Heart right ventricle (tissue), 16 donors: ENCODE data around the gene GSKIP. TPM values are rescaled to one million over a fixed set of nuclear protein-coding genes. Genes with fewer than 3 reads are reported as not detected.
A peak's percentile ranks its signal among the peaks of the same experiment; 100 is the strongest.

Experiments
- ATAC-seq, 8 donors: fragments of 200-7000 bp; cut with Tn5 transposase; one replicate each; pipeline ENCODE4 v1.9.1; 2020; ENCODE audit warnings: mild to moderate bottlenecking in 8 of 8, moderate library complexity in 8 of 8, moderate number of reproducible peaks in 1 of 8
- DNase-seq, 2 donors: peaks; one replicate each; pipeline ENCODE4 v3.0.0-alpha.2; 2020
- H3K27ac ChIP-seq, 10 donors: fragments of 200-600 bp; sonication (generic) in 2 of 10; one replicate each; pipeline versions ENCODE4 v1.5.0 to v1.8.0; 2020 to 2022; ENCODE audit warnings: mild to moderate bottlenecking in 3 of 10
- H3K27me3 ChIP-seq, 7 donors: fragments of 200-600 bp; one replicate each; pipeline ENCODE4 v1.8.0; 2021 to 2022; ENCODE audit warnings: mild to moderate bottlenecking in 2 of 7
- H3K36me3 ChIP-seq, 9 donors: fragments of 200-600 bp; sonication (generic) in 1 of 9; one replicate each; pipeline versions ENCODE4 v1.5.0 to v1.8.0; 2020 to 2022; ENCODE audit warnings: mild to moderate bottlenecking in 2 of 9
- H3K4me1 ChIP-seq, 9 donors: fragments of 200-600 bp; sonication (generic) in 1 of 9; one replicate each; pipeline versions ENCODE4 v1.5.0 to v1.8.0; 2020 to 2022; ENCODE audit warnings: mild to moderate bottlenecking in 4 of 9
- H3K4me3 ChIP-seq, 10 donors: fragments of 200-600 bp; sonication (generic) in 2 of 10; one replicate each; pipeline versions ENCODE4 v1.5.0 to v1.8.0; 2020 to 2022; ENCODE audit warnings: mild to moderate bottlenecking in 7 of 10, moderate library complexity in 2 of 10
- H3K9me3 ChIP-seq, 11 donors: fragments of 200-600 bp in 10 of 11; sonication (generic) in 2 of 11; one replicate each; pipeline versions ENCODE4 v1.5.0 to v1.8.0; 2013 to 2022; ENCODE audit warnings: mild to moderate bottlenecking in 2 of 11, control low read depth in 1 of 11, moderate library complexity in 1 of 11
- WGBS, 2 donors: extraction: QIAGEN DNeasy Blood & Tissue Kit; methylation state at CpG; one replicate each; pipeline ENCODE4 v1.1.7; 2013; ENCODE audit warnings: inconsistent platforms in 1 of 2; 5-methylcytosine and 5-hydroxymethylcytosine counted together
- intact Hi-C, 10 donors: fragments of 100-400 bp; cut with DNase I; formaldehyde crosslinking; loops; one replicate each; pipeline versions ENCODE4 v1.11.1 to v1.14.2; 2022
- polyA plus RNA-seq, 2 donors: library from polyadenylated mRNA; stranded (reverse); fragments of 200-250 nt; gene quantifications; one replicate each; pipeline ENCODE4 v1.2.3, GENCODE V29; 2013
- total RNA-seq, 10 donors: library from RNA; stranded (reverse); fragmentation: NEBNext Ultra II Directional in 3 of 10; extraction: Animal tissue kit (Norgen Biotek cat#: 25700) in 3 of 10; gene quantifications; one replicate each; pipeline versions ENCODE4 v1.2.1 to v1.2.4, GENCODE V29; 2021 to 2023
- TF ChIP-seq, protein P1 (sequence below), 9 donors: fragments of 200-600 bp; sonication (generic) in 2 of 9; IDR thresholded peaks; one replicate each; pipeline versions ENCODE4 v1.5.0 to v1.8.0; 2021 to 2022; ENCODE audit warnings: antibody characterized with exemption in 9 of 9, mild to moderate bottlenecking in 5 of 9, moderate library complexity in 1 of 9
- donor health status: Arrhythmogenic right ventricular cardiomyopathy.
- donor health status: ischemic (EF 13 %, LVEDD 7.1; RV severe dilation, severe dysfunction).
- donor health status: healthy with polysubstance abuse.
- donor health status: DM: no; HTN: yes; CAD: no.
- donor health status: DM: no; HTN: no; CAD: no.
- donor health status: ischemic (EF 25% LVEDD 6.9; RV normal size, moderate dysfunction).
- donor health status: ischemic (EF 25% LVEDD 5.7; RV mildly dilated, moderate dysfunction).
- donor health status: healthy.
- donor health status: DM: yes; HTN: yes; CAD: no.
- donor health status: Ischemic cardiomyopathy.
- donor health status: ischemic (EF 35%, LVEDD 5.7; RV mildly dilated, moderate dysfunction).
- donor health status: nonischemic (EF 11% LVEDD 7.7; RV severe dilation, severe dysfunction).
- donor health status: DM: yes; HTN: yes; CAD: no.
- donor health status: PGD.
- donor health status: ischemic (EF 29% LVEDD 5.4; RV normal size, mild dysfunction).
- donor health status: nonischemic (EF 23%, LVEDD 6.1; RV moderate dilation, normal function).

Gene GSKIP
- total and polyA plus RNA-seq, 12 donors: 3.4 to 18.8 (median 12.2) TPM

DNA sequence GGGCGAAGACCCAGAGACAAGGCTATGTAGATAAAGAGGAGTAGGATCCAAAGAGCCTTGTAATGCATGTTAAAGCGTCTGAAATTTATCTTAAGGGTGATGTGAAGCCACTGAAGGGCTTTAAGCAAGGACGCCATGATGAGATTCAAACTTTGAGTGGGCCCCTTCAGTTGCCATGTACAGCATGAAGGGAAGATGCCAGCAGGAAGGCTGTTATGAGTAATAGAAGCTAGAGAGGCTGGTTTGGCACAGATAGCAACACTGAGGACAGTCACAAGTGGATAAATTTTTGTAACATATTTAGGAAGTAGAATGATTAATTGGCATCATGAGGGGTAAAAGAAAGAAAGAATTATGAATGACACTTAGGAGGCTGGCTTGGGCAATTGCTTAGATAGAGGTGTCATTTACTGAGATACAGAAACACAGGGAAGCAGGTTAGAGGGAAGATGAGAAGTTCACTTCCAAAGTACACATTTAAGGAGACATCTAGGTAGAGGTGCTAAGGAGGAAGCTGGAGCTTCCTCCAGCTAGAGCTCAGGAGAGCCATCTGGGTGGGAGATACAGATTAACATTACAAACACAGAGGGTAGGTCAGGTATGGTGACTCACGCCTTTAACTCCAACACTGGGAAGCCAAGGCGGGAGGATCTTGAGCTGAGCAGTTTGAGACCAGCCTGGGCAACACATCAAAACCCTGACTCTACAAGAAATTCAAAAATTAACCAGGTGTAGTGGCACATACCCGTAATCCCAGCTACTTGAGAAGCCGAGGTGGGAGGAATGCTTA lies 13.8 kb upstream of the GSKIP start:
- Histone ChIP-seq H3K27ac (no peak overlapping the region), H3K36me3 (peaks cover 0 to 8% (median 0%) of the 10 kb centered on the region in 9 donors), H3K9me3 (peaks cover 0 to 3% (median 0%) of the 10 kb centered on the region in 11 donors), H3K4me1 (peaks cover 0 to 10% (median 0%) of the 10 kb centered on the region in 9 donors), H3K27me3 (no peaks in the 10 kb centered on the region), H3K4me3 (no peak overlapping the region)
- TF ChIP-seq, protein P1, sequence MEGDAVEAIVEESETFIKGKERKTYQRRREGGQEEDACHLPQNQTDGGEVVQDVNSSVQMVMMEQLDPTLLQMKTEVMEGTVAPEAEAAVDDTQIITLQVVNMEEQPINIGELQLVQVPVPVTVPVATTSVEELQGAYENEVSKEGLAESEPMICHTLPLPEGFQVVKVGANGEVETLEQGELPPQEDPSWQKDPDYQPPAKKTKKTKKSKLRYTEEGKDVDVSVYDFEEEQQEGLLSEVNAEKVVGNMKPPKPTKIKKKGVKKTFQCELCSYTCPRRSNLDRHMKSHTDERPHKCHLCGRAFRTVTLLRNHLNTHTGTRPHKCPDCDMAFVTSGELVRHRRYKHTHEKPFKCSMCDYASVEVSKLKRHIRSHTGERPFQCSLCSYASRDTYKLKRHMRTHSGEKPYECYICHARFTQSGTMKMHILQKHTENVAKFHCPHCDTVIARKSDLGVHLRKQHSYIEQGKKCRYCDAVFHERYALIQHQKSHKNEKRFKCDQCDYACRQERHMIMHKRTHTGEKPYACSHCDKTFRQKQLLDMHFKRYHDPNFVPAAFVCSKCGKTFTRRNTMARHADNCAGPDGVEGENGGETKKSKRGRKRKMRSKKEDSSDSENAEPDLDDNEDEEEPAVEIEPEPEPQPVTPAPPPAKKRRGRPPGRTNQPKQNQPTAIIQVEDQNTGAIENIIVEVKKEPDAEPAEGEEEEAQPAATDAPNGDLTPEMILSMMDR (IDR thresholded peaks at IDR 0.05): no peak
- ATAC-seq: peak in 1 of 8 donors; percentile 67
- no peak for DNase-seq
- WGBS, 2 donors: 86 to 90% methylated on average over 7 of the region's 7 CpGs
- intact Hi-C loops: no loop called here

DNA sequence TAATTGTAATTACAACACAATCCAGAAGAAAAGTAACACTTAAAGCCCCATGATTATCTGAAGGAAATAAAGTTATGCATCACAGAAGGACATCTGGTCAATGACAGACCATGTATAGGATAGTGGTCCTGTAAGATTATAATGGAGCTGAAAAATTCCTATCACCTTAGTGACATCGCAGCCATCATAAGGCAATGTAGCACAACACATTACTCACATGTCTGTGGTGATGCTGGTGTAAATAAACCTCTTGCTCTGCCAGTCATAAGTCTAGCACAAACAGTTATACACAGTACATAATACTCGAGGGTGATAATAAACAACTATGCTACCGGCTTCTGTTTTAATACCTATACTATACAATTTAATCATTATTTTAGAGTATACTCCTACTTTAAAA lies 11.3 kb upstream of the GSKIP start:
- Histone ChIP-seq H3K4me1 (peaks cover 0 to 10% (median 0%) of the 10 kb centered on the region in 9 donors), H3K36me3 (no peaks in the 10 kb centered on the region), H3K4me3 (no peak overlapping the region), H3K27ac (no peak overlapping the region), H3K9me3 (peaks cover 0 to 4% (median 0%) of the 10 kb centered on the region in 11 donors), H3K27me3 (no peaks in the 10 kb centered on the region)
- ATAC-seq: no peak
- intact Hi-C loops: no loop called here
- WGBS, 2 donors: 92 to 93% methylated on average over 3 of the region's 3 CpGs
- no peak for DNase-seq
- TF ChIP-seq, protein P1 (IDR thresholded peaks at IDR 0.05): no peak

DNA sequence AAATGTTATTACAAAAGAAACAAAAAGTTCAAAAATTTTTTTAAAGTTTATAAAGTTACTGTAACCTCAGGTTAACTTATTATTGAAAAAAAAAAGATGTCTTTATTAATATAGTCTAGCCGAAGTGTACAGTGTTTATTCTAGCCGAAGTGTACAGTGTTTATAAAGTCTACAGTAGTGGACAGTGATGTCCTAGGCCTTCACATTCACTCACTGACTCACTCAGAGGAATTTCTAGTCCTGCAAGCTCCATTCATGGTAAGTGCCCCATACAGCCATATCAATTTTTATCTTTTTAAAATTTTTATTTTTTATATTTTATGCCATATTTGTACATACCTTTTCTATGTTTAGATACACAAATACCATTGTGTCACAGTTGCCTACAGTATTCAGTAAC lies 10.6 kb upstream of the GSKIP start:
- no peak for ATAC-seq
- Histone ChIP-seq H3K36me3 (no peaks in the 10 kb centered on the region), H3K27ac (no peak overlapping the region), H3K4me3 (no peak overlapping the region), H3K4me1 (peaks cover 0 to 10% (median 0%) of the 10 kb centered on the region in 9 donors), H3K9me3 (peaks cover 0 to 4% (median 0%) of the 10 kb centered on the region in 11 donors), H3K27me3 (no peaks in the 10 kb centered on the region)
- 88 to 91% methylated on average over 2 of the region's 2 CpGs for WGBS, 2 donors
- TF ChIP-seq, protein P1 (IDR thresholded peaks at IDR 0.05): no peak
- no peak for DNase-seq
- intact Hi-C loops: no loop called here

DNA sequence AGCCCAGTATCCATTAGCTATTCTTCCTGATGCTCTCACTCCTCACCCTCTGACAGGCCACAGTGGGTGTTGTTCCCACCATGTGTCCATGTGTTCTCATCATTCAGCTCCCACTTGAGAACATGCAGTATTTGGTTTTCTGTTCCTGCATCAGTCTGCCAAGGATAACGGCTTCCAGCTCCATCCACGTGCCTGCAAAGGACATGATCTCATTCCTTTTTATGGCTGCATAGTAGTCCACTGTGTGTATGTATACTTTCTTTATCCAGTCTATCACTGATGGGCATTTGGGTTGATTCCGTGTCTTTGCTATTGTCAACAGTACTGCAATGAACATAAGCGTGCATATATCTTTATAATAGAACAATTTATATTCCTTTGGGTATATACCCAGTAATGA lies 9.1 kb upstream of the GSKIP start:
- H3K4me1 ChIP-seq: peaks cover 0 to 10% (median 2%) of the 10 kb centered on the region in 9 donors
- TF ChIP-seq, protein P1 (IDR thresholded peaks at IDR 0.05): no peak
- ATAC-seq: no peak

More for the DNA sequence above, 9.1 kb upstream of the GSKIP start:
- H3K27me3 ChIP-seq: no peaks in the 10 kb centered on the region
- H3K4me3 ChIP-seq: no peak overlapping the region
- H3K36me3 ChIP-seq: no peaks in the 10 kb centered on the region
- no peak for DNase-seq
- intact Hi-C loops: no loop called here
- H3K27ac ChIP-seq: no peak overlapping the region
- WGBS, 2 donors: 94 to 95% methylated on average over 4 of the region's 4 CpGs
- peaks cover 0 to 4% (median 0%) of the 10 kb centered on the region in 11 donors for H3K9me3 ChIP-seq
